ENCODE results near the gene HES5.
A peak's percentile ranks its signal among the peaks of the same experiment; 100 is the strongest.

Gene HES5

DNA sequence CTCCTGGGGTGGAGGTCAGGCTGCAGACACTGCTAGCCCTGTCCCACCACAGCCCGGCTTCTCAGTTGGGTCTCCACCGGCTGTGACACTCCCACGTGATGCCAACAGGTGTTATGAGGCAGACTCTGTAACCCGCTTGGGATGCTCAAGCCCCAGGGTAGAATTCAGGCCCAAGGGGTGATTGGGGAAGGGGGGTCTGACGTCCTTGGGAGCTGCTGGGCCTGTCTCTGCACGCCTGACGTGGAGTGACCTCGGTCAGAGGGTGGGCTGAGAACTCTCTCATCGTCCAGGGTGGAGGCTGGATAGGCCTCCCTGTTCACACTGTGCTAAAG lies 7.7 kb upstream of the HES5 start:
- Histone ChIP-seq H3K4me1 (ENCODE audit: insufficient read depth, poor library complexity, severe bottlenecking) (peaks cover 42% of the 10 kb centered on the region), H3K4me3 (ENCODE audit: severe bottlenecking) (no peak overlapping the region), H3K9me3 (ENCODE audit: severe bottlenecking) (no peaks in the 10 kb centered on the region), H3K36me3 (ENCODE audit: low read depth) (no peaks in the 10 kb centered on the region), H3K27me3 (ENCODE audit: insufficient read depth, poor library complexity, severe bottlenecking) (no peaks in the 10 kb centered on the region), H3K27ac (ENCODE audit: poor library complexity, severe bottlenecking) (no peak overlapping the region)
- ATAC-seq (ENCODE audit: low read depth) (no peak), DNase-seq (ENCODE audit: low spot score) (no peak)
- TF ChIP-seq, protein P1, sequence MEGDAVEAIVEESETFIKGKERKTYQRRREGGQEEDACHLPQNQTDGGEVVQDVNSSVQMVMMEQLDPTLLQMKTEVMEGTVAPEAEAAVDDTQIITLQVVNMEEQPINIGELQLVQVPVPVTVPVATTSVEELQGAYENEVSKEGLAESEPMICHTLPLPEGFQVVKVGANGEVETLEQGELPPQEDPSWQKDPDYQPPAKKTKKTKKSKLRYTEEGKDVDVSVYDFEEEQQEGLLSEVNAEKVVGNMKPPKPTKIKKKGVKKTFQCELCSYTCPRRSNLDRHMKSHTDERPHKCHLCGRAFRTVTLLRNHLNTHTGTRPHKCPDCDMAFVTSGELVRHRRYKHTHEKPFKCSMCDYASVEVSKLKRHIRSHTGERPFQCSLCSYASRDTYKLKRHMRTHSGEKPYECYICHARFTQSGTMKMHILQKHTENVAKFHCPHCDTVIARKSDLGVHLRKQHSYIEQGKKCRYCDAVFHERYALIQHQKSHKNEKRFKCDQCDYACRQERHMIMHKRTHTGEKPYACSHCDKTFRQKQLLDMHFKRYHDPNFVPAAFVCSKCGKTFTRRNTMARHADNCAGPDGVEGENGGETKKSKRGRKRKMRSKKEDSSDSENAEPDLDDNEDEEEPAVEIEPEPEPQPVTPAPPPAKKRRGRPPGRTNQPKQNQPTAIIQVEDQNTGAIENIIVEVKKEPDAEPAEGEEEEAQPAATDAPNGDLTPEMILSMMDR (IDR thresholded peaks at IDR 0.05; ENCODE audit: poor library complexity, severe bottlenecking), result no peak

DNA sequence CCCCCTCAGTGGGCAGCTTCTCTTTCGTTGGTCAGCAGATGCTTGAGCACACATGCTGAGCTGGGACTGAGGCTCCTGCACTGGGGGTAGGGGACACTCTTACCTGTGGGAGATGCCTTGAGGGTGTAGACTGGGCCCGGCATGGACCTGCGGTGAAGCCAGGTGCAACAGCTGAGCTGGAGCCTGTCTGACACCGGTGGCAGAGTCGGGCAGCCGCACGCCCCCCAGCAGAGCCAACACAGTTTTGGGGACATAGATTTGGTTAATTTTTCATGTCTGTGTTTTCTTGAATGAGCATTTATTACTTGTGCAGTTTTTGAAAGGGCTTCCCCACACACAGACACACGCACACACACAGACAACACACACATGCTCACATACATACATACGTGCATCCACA lies 5.9 kb upstream of the HES5 start:
- ATAC-seq (ENCODE audit: low read depth) (no peak), DNase-seq (ENCODE audit: low spot score) (no peak)
- Histone ChIP-seq H3K4me1 (ENCODE audit: insufficient read depth, poor library complexity, severe bottlenecking) (peaks cover 50% of the 10 kb centered on the region), H3K36me3 (ENCODE audit: low read depth) (no peaks in the 10 kb centered on the region), H3K27me3 (ENCODE audit: insufficient read depth, poor library complexity, severe bottlenecking) (no peaks in the 10 kb centered on the region), H3K27ac (ENCODE audit: poor library complexity, severe bottlenecking) (peak overlapping the region; percentile 87), H3K4me3 (ENCODE audit: severe bottlenecking) (no peak overlapping the region), H3K9me3 (ENCODE audit: severe bottlenecking) (no peaks in the 10 kb centered on the region)
- TF ChIP-seq, protein P1 (IDR thresholded peaks at IDR 0.05; ENCODE audit: poor library complexity, severe bottlenecking), result no peak

- Histone ChIP-seq H3K27ac (ENCODE audit: poor library complexity, severe bottlenecking) (peak overlapping the region; percentile 87), H3K27me3 (ENCODE audit: insufficient read depth, poor library complexity, severe bottlenecking) (no peaks in the 10 kb centered on the region), H3K4me3 (ENCODE audit: severe bottlenecking) (no peak overlapping the region), H3K36me3 (ENCODE audit: low read depth) (no peaks in the 10 kb centered on the region), H3K4me1 (ENCODE audit: insufficient read depth, poor library complexity, severe bottlenecking) (peaks cover 55% of the 10 kb centered on the region), H3K9me3 (ENCODE audit: severe bottlenecking) (no peaks in the 10 kb centered on the region)
- ATAC-seq (ENCODE audit: low read depth) (no peak), DNase-seq (ENCODE audit: low spot score) (no peak)
- TF ChIP-seq, protein P1 (IDR thresholded peaks at IDR 0.05; ENCODE audit: poor library complexity, severe bottlenecking), result peak; percentile 8
Observed at GRCh38 chr1:2535455-2535854, 5.4 kb upstream of the HES5 start.

- Histone ChIP-seq H3K27me3 (ENCODE audit: insufficient read depth, poor library complexity, severe bottlenecking) (no peaks in the 10 kb centered on the region), H3K4me1 (ENCODE audit: insufficient read depth, poor library complexity, severe bottlenecking) (peaks cover 55% of the 10 kb centered on the region), H3K9me3 (ENCODE audit: severe bottlenecking) (no peaks in the 10 kb centered on the region), H3K4me3 (ENCODE audit: severe bottlenecking) (no peak overlapping the region), H3K36me3 (ENCODE audit: low read depth) (no peaks in the 10 kb centered on the region), H3K27ac (ENCODE audit: poor library complexity, severe bottlenecking) (peak overlapping the region; percentile 87)
- DNase-seq (ENCODE audit: low spot score) (peak; percentile 96), ATAC-seq (ENCODE audit: low read depth) (peak; percentile 85)
- TF ChIP-seq, protein P1 (IDR thresholded peaks at IDR 0.05; ENCODE audit: poor library complexity, severe bottlenecking), result no peak
Observed at GRCh38 chr1:2534687-2535441, 4.8 kb upstream of the HES5 start.

DNA sequence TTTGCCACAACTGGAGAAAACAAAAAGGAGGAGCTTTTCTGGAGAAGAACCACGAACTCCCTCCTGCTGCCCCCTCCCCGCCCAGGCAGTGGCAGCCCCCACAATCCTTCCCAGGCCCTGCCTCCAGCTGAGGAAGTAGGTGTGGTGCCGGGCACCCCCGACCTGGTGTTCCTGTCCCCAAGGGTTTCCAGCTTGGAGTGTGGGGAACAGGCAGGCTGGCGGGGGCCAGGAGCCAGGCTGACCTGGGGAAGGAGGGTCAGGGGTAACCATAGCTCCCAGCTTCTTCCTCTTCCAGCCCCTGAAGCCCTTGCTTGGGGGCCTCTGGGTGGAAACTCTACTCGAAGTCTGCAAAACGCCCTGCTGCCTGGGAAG lies 4.2 kb upstream of the HES5 start:
- H3K27ac ChIP-seq (ENCODE audit: poor library complexity, severe bottlenecking), result peak overlapping the region; percentile 87
- peaks cover 55% of the 10 kb centered on the region for H3K4me1 ChIP-seq (ENCODE audit: insufficient read depth, poor library complexity, severe bottlenecking)
- DNase-seq (ENCODE audit: low spot score) (no peak), ATAC-seq (ENCODE audit: low read depth) (no peak)
- no peaks in the 10 kb centered on the region for H3K36me3 ChIP-seq (ENCODE audit: low read depth)
- TF ChIP-seq, protein P1 (IDR thresholded peaks at IDR 0.05; ENCODE audit: poor library complexity, severe bottlenecking), result no peak
- no peak overlapping the region for H3K4me3 ChIP-seq (ENCODE audit: severe bottlenecking)
- no peaks in the 10 kb centered on the region for H3K27me3 ChIP-seq (ENCODE audit: insufficient read depth, poor library complexity, severe bottlenecking)
- H3K9me3 ChIP-seq (ENCODE audit: severe bottlenecking), result no peaks in the 10 kb centered on the region

Data from RWPE2 (cell line).